Body of pancreas (tissue), 4 donors: ENCODE results near the gene MAPK10.

Experiments used
- POLR2A ChIP-seq, 3 donors: fragments of 450-650 bp; IDR thresholded peaks; one replicate each; pipeline ENCODE4 v1.6.1; 2016; ENCODE audit warnings: antibody characterized with exemption in 3 of 3, mild to moderate bottlenecking in 2 of 3
- TF ChIP-seq, protein P1 (sequence below), 7 experiments: fragments of 450-650 bp in 4 of 7; fragments of 200-600 bp in 3 of 7; sonication (generic) in 3 of 7; IDR thresholded peaks; one replicate each; pipeline ENCODE4 v1.5.1; 2016 to 2019; ENCODE audit warnings: antibody characterized with exemption in 7 of 7

DNA sequence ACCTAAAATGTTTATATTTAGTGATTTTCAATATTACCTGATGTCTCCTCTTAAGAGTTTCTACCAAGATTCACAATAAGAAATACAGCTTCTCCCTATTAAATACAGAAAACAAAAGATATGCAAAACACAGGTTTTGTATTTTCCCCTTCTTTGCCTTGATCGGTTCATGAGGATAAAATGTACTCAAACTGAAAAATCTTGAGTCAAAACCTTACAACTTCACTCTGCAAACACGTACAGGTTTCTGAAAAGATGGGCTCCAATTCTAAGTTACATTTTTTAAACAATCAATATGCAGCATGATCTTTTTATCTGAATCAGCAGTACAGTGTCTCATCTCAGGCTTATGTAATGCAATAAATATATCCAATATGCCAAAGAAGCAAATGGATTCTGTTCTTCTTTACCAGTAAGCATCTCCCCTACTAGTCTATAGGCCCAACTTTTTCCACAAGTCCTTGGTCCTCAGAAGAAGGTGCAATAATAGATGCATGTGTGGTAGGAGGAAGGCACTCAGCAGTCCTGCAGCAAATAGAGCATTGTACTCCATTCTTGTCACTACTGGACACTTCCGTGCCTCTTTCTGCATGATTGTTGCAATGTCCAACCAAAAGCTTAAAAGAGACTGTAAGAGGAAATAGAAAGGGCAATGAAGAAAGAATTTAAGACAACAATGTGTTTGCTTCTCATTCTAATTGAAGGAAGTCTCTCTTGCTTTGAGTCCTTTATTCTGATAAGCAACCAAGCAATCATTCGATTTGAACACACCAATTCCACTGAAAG is 3.2 kb downstream of the MAPK10 start:
- TF ChIP-seq, protein P1, sequence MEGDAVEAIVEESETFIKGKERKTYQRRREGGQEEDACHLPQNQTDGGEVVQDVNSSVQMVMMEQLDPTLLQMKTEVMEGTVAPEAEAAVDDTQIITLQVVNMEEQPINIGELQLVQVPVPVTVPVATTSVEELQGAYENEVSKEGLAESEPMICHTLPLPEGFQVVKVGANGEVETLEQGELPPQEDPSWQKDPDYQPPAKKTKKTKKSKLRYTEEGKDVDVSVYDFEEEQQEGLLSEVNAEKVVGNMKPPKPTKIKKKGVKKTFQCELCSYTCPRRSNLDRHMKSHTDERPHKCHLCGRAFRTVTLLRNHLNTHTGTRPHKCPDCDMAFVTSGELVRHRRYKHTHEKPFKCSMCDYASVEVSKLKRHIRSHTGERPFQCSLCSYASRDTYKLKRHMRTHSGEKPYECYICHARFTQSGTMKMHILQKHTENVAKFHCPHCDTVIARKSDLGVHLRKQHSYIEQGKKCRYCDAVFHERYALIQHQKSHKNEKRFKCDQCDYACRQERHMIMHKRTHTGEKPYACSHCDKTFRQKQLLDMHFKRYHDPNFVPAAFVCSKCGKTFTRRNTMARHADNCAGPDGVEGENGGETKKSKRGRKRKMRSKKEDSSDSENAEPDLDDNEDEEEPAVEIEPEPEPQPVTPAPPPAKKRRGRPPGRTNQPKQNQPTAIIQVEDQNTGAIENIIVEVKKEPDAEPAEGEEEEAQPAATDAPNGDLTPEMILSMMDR (IDR thresholded peaks at IDR 0.05): no peak
- TF ChIP-seq POLR2A (IDR thresholded peaks at IDR 0.05): no peak
